Cardiac fibroblast (primary cell): Measurements from ENCODE around the gene BEST4.
"Not testable (repeated sequence)": the region's sequence is repeated elsewhere in the genome, so short reads cannot be mapped to it uniquely, and the experiment has no call there.

Source experiments
- DNase-seq, 2 donors: peaks; one replicate each; pipeline versions ENCODE4 v3.0.0 to v3.0.0-alpha.2; 2010; ENCODE audit warnings: low read depth in 2 of 2
- H3K4me3 ChIP-seq, 2 donors: replicated peaks in 1 of 2; 1 replicate in 1 of 2; 2 replicates in 1 of 2; pipeline ENCODE4 v1.5.1; 2011; ENCODE audit warnings: low read depth in 2 of 2, low read length in 2 of 2, mild to moderate bottlenecking in 2 of 2, moderate library complexity in 1 of 2
- CTCF ChIP-seq: IDR thresholded peaks from one replicate; pipeline ENCODE4 v1.5.1; 2011; ENCODE audit warnings: low read depth, mild to moderate bottlenecking, low read length, inconsistent platforms

BEST4 gene

GRCh38 chr1:44798481-44799365, 10.8 kb upstream of the BEST4 start:
- DNase-seq = no peak
- H3K4me3 ChIP-seq = no peak overlapping the region
- TF ChIP-seq CTCF = no peak

GRCh38 chr1:44797886-44798285, 9.9 kb upstream of the BEST4 start:
- not testable (repeated sequence) for DNase-seq, H3K4me3 ChIP-seq

DNA sequence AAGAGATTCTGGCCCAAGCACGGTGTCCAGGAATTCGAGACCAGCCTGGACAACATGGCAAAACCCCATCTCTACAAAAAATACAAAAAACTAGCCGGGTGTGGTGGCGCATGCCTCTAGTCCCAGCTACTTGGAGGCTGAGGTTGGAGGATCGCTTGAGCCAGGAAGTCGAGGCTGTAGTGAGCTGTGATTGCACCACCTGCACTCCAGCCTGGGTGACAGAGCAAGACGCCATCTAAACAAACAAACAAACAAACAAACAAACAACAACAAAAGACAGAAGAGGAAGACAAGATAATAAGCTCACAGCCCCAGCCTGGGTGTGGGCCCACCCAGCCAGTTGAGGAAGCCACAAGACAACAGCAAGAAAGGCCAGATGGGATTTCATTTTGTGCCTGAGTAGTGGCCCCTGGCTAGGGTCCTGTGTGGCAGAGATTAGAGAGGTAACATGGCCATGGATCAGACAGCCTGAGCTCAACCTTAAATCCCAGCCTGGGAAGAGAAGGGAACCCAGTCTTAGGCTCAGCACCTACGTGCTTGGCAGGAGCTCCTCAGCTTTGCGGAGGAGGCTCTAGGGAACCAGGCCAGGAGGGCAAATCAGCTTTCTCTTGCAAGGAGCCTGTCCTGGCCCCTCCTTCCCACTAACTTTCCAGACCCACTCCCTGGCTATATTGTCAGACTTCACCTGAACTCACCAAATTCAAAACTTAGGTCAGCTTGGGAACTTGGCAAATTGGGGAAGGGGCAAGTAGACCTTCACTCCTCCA, 4.9 kb upstream of the BEST4 start:
- DNase-seq = no peak
- no peak overlapping the region for H3K4me3 ChIP-seq
- TF ChIP-seq CTCF = no peak

- no peak for TF ChIP-seq CTCF
- no peak for DNase-seq
- no peak overlapping the region for H3K4me3 ChIP-seq
Measured at GRCh38 chr1:44790968-44791801, 3.2 kb upstream of the BEST4 start.

DNA sequence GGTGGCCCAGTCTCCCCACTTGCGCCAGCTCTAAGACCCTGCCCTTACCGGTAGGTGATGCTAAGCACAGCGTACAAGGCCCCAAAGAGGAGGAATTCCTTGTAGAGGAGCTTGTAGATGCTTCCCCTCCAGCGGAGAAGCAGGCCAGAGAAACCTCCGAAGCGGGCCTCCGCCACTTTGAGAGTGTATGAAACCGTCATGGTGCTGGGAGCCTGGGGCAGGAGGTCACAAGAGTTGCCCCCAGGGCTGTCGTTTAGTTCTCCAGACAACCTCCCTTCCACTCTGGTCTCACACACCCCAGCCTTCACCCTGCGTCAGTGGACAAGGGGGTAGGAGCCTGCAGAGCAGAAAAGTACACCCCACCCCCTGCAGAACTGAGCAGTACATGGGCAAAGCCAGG, 464 bp downstream of the BEST4 start:
- H3K4me3 ChIP-seq = no peak overlapping the region
- TF ChIP-seq CTCF = no peak
- no peak for DNase-seq

GRCh38 chr1:44786841-44787426, 1.0 kb downstream of the BEST4 start:
- no peak for TF ChIP-seq CTCF
- DNase-seq = no peak
- no peak overlapping the region for H3K4me3 ChIP-seq
